GM21447 (cell line): Measurements from ENCODE around the gene RC3H2.
A peak's percentile ranks its signal among the peaks of the same experiment; 100 is the strongest.
"Not testable (repeated sequence)": the region's sequence is repeated elsewhere in the genome, so short reads cannot be mapped to it uniquely, and the experiment has no call there.

ENCODE experiments used
- ATAC-seq: cut with Tn5 transposase; IDR thresholded peaks from one replicate; pipeline ENCODE4 v1.9.1; 2021; ENCODE audit not compliant: unreplicated experiment

Gene RC3H2

DNA sequence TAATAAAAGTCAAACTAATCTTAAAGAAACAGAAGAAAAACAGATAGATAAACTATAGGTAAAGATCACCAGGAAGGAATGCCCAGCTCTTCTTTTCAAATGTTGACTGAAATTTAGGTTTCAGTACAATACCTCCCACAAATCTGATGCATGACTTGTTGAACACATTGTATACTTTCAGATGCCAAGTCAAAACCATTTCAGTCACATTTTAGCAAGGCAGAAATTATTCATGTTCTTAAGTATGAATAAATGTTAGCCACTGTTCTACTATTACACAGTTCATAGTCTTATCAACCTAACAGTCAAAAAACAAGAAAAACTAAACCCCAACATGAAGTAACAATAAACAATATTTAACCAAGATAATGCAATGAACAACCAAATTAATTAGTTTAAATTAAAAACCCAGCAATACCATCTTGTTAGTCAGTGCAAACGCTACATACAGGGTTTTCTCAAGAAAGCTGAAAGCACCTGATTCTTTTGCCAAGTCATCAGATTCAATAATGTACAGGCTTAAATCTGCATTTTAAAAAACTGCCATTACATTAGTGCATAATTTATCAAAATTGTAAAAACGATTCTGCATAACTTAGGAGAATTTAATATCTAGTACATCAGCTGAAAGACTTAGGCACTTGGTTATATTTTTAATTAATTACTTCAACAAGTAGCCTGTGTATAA is 56.8 kb downstream of the RC3H2 start:
- no peak for ATAC-seq

DNA sequence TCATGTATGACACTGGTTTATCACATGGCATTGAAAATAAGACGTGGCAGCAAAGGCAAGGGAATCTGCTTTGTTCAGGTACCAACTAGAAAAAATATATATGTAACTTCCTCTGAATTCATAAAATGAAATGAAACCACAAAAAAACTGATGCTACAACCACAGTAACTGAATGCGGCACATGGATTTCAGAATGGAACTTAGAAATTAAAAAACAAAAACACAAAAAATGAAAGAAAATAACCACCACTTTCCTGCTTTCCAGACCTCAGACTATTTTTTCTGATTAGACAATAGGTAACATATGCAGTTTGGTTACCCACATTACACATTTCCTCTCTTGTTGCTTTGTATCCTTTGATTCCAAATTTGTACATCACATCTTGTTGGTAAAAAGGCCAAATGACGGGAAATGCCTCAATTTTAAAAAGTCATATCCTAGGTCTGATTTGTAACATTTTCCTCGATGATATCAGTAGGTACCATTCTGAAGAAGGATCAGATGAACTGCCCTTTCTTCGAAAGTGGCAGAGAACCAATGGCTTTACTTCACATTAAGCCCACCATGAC is 58.7 kb downstream of the RC3H2 start:
- ATAC-seq, result no peak

DNA sequence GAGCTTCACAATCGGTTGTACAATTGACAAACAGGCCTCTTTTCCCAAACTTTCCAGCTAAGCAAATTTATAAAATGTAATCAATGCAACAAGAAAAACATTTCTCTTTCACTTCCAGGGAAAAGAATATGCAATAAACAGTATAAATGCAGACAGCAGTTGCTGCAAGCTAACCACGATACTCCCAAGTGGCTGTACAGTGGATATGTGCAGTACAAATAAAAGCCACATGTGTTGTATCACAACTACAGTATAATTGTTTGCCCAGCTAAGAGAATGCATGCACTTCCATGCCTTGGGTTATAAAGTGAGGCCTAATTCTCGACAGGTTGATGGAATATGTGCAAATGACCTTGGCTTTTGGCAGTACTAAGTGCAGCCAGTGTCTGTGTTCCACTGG is 60.0 kb downstream of the RC3H2 start:
- ATAC-seq, result no peak

DNA sequence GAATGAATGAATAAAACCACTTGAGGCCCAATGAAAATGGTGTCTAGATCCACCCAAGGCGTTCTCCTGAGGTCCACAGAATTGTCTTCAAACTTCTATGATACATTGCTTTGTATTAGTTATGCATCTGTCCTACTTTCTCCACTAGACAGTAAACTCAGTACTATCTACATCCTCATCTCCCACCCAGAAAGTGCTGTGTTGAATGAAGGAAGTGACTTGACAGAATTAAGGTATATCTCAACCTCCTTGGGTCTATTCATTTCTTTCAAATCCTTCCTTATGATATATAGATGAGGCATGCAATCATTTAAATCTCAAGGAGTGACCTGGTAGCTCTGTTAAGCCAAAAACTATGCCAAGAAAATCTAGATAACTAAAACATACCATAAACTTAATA is 61.0 kb downstream of the RC3H2 start:
- no peak for ATAC-seq

DNA sequence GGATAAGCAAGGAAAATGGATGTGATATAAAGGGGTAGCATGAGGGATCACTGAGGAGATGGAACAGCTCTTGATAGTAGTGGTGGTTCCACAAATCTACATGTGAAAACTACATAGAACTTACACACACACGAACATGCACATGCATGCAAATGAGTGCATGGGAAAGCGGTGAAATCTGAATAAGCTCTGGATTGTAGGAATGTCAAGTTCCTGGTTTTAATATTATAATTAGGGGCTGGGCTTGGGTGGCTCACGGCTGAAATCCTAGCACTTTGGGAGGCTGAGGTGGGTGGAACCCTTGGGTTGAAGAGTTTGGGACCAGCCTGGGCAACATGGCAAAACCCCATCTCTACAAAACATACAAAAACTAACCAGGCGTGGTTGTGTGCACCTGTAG is 63.7 kb downstream of the RC3H2 start:
- ATAC-seq, result no peak

DNA sequence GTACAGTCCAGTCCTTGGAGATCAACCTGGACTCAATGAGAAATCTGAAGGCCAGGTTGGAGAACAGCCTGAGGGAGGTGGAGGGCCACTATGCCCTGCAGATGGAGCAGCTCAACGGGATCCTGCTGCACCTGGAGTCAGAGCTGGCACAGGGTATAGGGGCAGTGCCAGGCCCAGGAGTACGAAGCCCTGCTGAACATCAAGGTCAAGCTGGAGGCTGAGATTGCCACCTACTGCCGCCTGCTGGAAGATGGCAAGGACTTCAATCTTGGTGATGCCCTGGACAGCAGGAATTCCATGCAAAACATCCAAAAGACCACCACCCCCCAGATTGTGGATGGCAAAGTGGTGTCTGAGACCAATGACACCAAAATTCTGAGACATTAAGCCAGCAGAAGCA is 66.7 kb downstream of the RC3H2 start:
- ATAC-seq, result not testable (repeated sequence)

DNA sequence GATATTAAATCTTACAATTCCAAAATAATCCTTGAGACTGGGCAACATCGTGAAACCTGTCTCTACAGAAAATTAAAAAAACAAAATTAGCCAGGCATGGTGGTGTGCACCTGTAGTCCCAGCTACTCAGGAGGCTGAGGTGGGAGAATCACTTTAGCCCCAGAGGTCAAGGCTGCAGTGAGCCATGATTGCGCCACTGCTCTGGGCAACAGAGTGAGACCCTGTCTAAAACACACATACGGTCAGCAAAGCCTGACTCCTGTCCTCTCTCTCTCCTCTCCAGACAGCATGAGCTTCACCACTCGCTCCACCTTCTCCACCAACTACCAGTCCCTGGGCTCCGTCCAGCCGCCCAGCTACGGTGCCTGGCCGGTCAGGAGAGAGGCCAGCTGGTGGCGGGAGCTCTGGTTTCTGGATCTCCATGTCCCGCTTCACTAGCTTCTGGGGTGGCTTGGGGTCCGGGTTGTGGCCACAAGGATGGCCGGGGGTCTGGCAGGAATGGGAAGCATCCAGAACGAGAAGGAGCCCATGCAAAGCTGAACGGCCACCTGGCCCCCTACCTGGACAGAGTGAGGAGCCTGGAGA is 67.8 kb downstream of the RC3H2 start:
- ATAC-seq, result no peak

DNA sequence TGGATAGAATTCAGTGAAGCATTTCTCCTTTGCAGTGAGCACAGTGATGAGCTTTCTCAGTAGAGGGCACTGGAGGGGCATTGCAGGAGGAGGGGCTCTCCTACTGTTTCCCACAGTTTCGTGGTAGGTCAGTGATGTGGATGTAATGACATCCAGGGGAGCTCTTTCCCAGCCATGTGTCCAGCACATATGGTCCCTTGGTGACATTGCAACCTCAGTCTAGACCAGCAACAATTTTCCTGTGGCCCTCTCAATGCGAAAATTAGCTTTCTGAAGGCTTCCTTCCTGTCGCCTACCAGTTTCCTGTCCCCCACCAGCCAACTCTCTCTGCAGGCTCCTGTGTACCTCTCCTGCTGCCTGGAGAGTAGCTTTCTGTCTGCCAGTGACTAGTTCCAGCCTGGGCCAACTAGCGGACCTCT is 69.8 kb downstream of the RC3H2 start:
- ATAC-seq, result no peak

DNA sequence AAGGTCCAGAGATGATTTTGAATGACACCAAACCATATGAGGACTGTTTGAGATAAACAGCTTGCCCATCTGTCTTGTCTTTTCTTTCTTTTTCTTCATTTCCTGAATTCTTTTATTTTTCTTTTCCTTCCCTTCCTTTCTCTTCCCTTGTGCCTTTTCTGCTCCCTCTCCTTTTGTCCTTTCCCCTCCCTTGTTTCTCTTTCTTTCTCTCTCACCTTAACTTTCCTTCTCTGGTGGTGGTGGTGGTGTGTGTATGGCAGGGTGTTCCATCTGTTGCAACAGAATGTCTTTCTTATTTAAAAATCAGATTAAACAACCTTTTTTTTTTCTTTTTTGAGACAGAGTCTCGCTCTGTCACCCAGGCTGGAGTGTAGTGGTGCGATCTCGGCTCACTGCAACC is 73.0 kb downstream of the RC3H2 start:
- ATAC-seq, result no peak

DNA sequence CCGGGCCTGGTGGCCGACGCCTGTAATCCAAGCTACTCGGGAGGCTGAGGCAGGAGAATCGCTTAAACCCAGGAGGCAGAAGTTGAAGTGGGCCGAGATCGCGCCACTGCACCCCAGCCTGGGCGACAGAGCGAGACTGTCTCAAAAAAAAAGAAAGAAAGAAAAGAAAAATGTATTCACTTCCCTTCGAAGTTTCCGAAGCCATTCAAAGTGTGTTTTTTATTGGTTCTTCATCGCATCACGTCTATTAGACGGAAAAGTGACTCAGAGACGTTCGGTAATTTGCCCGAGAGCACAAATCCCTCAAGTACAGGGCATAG is 76.2 kb downstream of the RC3H2 start:
- not testable (repeated sequence) for ATAC-seq

DNA sequence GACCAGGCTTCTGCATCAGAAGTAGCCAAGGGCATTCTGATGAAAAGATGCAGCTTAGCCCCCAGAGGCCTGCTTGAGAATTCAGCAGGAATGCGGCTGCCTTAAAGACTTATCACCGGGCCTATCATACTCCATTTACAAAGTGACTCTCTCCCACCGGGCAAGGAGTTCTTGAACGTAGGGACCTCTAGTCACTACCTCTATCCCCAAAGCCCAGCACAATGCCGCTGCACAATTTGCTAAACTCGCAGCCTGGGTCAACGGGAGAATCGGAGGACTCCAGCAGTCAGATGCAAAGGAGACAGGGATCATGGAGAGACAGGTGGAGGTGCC is 77.4 kb downstream of the RC3H2 start:
- ATAC-seq, result peak; percentile 22

DNA sequence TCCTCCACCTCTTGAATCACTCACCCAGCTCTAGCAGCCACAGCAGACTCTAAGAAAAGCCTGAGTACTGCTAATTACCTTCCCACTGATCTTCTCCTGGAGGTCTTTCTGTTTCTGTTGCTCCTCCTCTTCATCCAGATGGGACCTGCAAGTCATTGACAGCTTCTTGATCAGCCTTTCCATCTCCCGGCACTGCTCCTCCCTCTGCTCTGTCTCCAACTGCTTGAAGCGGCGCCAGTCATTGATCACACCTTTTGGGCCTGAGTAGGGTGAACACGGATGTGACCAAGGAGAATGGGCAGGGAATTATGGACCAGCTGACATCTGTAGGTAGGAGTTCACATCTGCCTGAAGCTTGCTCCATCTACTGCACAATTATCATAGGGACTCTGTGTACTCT is 82.2 kb downstream of the RC3H2 start:
- no peak for ATAC-seq

DNA sequence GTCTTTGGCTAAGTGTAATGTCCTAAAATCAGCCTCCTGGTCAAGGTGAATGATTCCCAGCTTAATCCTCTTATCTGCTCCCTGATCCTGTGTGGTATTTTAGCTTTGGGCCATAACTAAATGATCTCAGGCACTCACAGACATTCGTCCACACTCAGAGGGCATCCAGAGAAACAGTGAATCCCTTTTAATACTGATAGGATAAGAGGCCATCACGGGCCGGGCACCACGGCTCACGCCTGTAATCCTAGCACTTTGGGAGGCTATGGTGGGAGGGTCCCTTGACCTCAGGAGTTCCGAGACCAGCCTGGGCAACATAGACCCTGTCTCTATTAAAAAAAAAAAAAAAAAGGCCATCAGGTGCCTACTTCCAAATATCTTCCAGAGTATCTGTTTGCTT is 83.1 kb downstream of the RC3H2 start:
- no peak for ATAC-seq

DNA sequence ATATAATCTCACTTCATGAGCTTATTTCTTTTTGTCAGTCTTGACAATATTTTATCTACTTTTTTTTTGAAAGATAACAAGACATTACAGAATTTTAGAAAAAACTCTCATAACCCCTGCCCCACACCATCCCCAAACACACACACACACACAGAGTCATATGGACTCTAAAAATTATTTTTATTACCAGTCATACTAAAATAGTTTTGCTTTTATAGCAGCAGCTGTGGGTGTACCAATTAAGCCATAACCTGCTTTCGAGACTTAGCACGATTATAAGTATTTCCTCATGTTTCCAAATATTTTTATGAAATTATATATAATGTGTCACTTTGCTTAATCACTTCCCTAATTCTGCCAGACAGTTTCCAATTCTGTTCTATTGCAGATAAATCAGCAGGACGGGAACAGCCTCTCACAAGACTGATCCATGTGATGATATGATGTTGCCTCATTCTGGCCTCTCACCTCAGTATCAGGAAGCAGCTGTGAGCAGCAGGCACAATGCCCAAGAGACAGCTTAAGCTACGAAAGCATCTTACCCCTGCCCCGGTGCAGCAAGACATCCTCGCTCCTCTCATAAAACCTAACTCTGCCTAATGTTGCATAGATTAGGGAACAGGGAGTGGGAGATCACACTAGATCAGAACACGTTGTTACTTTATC is 83.7 kb downstream of the RC3H2 start:
- no peak for ATAC-seq

DNA sequence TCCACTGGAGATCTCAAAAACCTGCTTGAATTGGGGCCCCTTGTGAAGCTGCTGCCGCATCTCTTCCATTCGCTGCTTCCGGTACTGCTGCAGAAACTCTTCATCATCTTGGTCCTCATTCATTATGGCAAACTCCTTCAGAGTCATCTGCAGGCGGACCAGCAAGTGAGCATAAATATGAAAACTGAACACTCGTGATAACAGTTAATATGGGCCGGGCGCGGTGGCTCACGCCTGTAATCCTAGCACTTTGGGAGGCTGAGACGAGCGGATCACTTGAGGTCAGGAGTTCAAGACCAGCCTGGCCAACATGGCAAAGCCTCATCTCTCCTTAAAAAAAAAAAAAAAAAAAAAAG is 84.7 kb downstream of the RC3H2 start:
- no peak for ATAC-seq

DNA sequence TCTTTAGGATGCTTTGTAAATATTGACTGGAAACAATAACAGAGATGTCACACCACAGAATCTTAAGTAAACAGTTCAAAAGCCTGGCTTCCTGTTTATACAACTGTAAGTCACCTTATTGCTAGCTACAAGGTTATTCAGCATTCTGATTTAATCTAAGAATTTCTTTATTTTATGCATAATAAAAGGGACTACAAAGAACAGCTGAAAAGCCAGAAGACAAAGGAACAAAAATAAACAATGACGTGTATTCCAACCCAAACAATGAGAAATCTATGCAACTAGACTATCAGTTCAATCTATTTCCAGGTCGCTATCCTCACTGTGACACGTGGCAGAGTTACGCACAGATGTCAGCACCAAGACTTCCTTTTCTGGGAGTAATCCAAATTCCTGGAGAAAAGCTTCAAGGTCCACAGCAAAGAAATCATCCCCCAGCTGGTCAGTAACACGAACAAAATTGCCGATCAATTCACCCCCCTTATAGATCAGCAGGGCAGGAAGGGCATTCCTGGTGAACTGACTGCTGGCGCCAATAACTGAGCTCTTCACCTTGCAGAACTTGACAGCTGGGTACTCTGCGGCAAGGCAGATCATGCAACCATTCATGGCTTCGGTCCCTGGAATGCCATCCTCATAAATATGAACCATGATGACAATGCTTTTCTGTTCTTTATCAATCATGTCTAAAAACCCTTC is 85.2 kb downstream of the RC3H2 start:
- ATAC-seq, result no peak

DNA sequence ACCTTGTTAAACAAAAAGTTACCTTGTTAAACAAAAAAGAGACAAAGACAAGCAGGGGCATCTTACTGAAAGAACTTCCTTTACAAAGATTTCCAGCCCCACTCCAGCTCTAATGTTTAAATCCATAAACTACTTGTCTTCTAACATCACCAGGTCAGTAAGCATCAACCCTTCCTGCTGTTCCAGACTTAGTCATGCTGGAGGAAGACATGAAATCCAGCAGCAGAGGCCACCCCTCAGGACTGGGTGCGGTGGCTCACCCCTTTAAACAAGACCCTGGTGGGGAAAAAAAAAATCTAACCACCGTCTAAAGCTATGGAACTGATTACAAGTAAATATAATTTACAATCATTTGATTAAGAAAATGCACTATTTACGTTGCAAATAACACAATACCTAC is 85.8 kb downstream of the RC3H2 start:
- no peak for ATAC-seq

DNA sequence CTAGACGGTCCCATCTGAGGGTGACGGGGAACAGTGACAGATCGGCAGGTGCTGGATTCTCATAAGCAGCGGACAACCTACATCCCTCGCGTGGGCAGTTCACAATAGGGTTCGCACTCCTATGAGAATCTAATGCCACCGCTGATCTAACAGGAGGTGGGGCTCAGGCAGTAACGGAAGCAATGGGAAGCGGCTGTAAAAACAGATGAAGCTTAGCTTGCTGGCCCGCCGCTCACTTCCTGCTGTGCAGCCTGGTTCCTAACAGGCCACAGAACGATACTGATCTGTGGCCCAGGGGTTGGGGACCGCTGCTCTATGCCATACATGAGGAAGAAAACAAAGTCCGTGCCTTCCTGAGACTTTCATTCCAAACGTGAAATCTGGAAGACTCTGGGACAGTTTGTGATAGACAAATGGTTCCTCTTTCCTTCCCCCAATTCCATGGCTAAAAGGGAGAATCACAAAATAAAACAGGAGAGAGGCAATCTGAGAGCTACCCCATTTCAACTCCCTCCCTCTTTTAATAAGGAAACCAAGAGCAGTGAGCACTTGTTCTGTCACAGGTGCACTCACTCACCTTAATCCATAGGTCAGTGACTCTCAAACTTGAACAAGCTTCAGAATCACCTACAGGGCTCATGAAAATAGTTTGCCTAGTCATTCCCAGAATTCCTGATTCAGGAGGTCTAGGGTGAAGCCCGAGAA is 88.8 kb downstream of the RC3H2 start:
- ATAC-seq, result no peak

DNA sequence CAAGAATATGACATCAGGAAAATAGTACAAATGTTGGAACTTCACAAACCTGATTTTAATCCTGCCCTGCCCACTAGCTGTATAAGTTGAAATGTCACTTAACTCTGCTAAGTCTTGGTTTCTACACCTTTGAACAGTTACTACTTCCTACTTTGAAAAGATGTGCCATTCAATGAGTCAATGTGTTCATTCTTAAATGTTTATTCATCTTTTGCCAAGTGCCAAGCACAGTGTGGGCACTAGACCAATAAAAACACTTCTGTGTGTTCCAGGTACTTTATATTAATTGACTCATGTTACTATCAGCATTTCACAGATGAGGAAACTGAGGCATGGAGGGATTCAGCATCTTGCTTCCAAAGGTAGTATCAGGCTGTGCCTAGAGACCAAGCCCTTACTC is 89.6 kb downstream of the RC3H2 start:
- ATAC-seq, result no peak

DNA sequence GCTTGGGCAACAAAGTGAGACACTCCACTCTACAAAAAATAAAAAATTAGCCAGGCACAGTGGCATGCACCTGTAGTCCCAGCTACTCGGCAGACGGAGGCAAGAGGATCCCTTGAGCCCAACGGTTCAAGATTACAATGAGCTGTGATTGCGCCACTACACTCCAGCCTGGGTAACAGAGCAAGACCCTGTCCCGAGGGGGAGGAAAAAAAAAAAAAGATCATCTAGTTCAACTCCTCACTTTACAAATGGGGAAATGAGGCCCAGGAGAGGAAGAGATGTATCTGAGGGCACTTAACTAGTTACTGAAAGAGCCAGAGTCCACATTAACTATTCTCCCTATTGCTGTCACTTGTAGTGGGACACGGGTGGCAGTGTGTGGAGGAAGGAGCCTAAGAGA is 90.6 kb downstream of the RC3H2 start:
- no peak for ATAC-seq

DNA sequence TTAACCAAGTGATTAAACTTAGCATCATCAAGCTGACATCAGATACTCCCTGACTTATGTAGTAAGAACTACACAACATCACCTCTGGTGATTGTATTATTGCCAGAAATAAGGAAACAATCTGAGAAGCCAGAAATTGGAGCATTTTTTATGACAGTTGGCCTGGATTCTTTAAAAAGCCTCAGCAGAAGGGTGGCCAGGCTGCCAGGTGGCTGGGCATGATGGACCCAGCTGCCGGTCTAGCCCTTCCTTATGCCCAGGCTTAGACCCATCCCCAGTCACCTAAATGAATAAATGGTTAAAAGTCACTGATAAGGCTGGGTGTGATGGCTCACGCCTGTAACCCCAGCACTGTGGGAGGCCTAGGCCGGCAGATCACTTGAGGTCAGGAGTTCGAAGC is 92.4 kb downstream of the RC3H2 start:
- ATAC-seq, result no peak
